Epidermal melanocyte (primary cell): Measurements from ENCODE around the gene TMEM269.

ENCODE experiments used
- DNase-seq: peaks from one replicate; pipeline ENCODE4 v3.0.0; 2011; ENCODE audit warnings: low spot score; ENCODE audit not compliant: insufficient read length

TMEM269 gene

GRCh38 chr1:42847721-42848460 lies 63.1 kb downstream of the TMEM269 start:
- DNase-seq: no peak

- no peak for DNase-seq
Measured at GRCh38 chr1:42848823-42849537, 64.2 kb downstream of the TMEM269 start.

DNA sequence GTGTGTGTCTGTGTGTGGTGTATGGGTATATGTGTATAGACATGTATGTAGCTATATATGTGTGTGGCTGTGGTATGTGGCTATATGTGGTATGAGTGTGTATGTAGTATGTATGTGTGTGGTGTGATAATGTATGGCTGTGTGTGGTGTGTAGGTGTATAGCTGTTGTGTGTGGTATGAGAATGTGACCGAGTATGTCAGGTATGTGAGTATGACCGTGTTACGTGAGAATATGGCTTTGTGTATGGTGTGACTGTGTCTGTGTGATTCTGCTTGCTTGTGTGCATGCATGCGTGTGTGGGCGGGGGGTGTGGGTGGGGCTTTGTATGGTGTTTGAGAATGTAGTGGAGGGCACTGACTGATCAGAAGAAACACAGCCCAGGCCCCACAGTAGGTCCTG lies 65.2 kb downstream of the TMEM269 start:
- no peak for DNase-seq
